GM18861 (cell line): ENCODE results near the gene FTHL17.
A peak's percentile ranks its signal among the peaks of the same experiment; 100 is the strongest.

Experiments used
- ATAC-seq: cut with Tn5 transposase; IDR thresholded peaks from one replicate; pipeline ENCODE4 v1.9.1; 2021; ENCODE audit not compliant: unreplicated experiment

Gene FTHL17

DNA sequence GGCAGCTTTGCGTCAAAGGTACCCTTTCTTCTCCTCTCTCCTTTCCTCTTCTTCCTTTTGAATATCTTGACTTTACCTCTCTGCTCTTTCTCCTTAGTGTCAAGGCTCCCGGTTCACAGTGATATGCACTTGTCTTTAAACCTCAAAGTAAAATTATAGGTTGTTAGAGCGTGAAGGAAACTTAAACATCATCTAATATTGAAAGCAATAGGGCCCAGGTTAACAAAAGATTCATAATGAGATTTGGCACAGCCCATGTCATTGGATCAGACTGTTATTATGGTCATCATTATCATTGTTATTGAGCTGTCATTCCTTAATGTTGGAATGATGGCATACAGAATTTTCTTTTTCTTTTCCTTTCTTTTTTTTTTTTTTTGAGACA is 32.5 kb downstream of the FTHL17 start:
- ATAC-seq, result peak; percentile 17

GRCh38 chrX:31038575-31039326 is 33.1 kb downstream of the FTHL17 start:
- peak; percentile 52 for ATAC-seq

DNA sequence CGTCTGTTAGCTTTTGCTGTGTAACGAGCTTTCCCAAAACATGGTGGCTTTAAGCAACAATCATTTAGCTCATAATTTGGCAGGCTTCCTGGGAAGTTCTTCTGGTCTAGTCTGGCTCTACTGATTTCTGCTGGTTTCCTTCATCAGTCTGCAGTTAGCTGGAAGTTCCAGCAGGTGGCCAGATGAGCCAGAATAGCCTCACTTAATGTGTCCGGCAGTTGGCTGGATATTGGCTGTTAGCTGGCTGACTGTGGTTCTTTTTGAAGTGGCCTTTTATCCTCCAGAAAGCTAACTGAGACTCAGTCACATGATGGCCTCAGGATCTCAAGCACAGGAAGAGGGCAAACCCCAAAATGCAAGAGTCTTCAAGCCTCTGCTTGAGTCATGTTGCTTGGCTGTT is 34.9 kb downstream of the FTHL17 start:
- ATAC-seq, result peak; percentile 79

- ATAC-seq, result no peak
Observed at GRCh38 chrX:31027351-31027750, 44.5 kb downstream of the FTHL17 start.

- no peak for ATAC-seq
Observed at GRCh38 chrX:31024866-31025265, 47.0 kb downstream of the FTHL17 start.

DNA sequence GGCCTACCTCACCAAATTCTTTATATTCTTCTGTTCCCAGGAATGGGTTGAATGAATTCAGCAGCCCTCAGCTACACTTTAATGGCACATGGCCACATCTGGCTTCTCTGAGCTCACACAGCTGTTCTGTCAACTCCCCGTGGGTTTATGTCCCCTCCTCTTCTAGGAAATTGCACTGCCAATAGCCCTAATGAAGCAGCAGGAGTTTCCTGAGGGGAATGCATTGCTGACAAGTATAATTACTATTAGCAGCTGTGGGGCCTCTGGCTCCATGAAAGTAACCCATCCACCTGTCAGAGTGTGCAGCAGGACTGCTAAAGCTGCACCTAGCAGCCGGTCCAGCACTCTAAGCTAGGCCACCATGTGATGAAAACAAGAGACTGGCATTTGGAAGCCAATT is 50.3 kb downstream of the FTHL17 start:
- no peak for ATAC-seq
